Subcutaneous adipose tissue (tissue), 4 donors: ENCODE data around the gene RABEP1. TPM values are rescaled to one million over a fixed set of nuclear protein-coding genes. Genes with fewer than 3 reads are reported as not detected.

Experiments
- CTCF ChIP-seq: fragments of 450-650 bp; IDR thresholded peaks from one replicate; pipeline ENCODE4 v1.5.1; 2016; ENCODE audit warnings: low read depth, mild to moderate bottlenecking, control low read depth, antibody characterized with exemption, moderate library complexity
- total RNA-seq, 4 donors: library from RNA; depleted of rRNA; stranded (reverse); fragments of >200 nt; gene quantifications; one replicate each; pipeline ENCODE4 v1.1.0, GENCODE V29; 2016

RABEP1 gene
- total RNA-seq, 4 donors from 2014 or later, result 59.5 to 72.1 (median 63.3) TPM

- TF ChIP-seq CTCF, result no peak
These were observed 136.8 kb downstream of the RABEP1 start for GRCh38 chr17:5418858-5419355.

GRCh38 chr17:5419356-5419958 is 137.4 kb downstream of the RABEP1 start, which contains the start of gene NUP88:
TSS of gene NUP88 (minus strand) at chr17:5419662. CDS start at chr17:5419650, 12 bp downstream.
- no peak for TF ChIP-seq CTCF

- no peak for TF ChIP-seq CTCF
These were observed 138.0 kb downstream of the RABEP1 start, which contains the start of gene RPAIN for GRCh38 chr17:5419959-5420653. TSS of gene RPAIN (plus strand) at chr17:5420182. CDS start at chr17:5420211, 29 bp downstream.

- no peak for TF ChIP-seq CTCF
These were observed 140.4 kb downstream of the RABEP1 start for GRCh38 chr17:5422505-5422904.

- TF ChIP-seq CTCF, result no peak
These were observed 142.8 kb downstream of the RABEP1 start for GRCh38 chr17:5424909-5425308.

- no peak for TF ChIP-seq CTCF
These were observed 143.7 kb downstream of the RABEP1 start for GRCh38 chr17:5425826-5426225.

- TF ChIP-seq CTCF, result no peak
These were observed 147.3 kb downstream of the RABEP1 start for GRCh38 chr17:5429191-5429887.
